RWPE2 (cell line): ENCODE results near the gene TICAM1.
A peak's percentile ranks its signal among the peaks of the same experiment; 100 is the strongest.
"Not testable (repeated sequence)": the region's sequence is repeated elsewhere in the genome, so short reads cannot be mapped to it uniquely, and the experiment has no call there.

Experiments used
- ATAC-seq: fragments of 200-7000 bp; cut with Tn5 transposase; 3 replicates; pipeline ENCODE4 v1.9.1; 2021; ENCODE audit warnings: low read depth
- DNase-seq: peaks from one replicate; pipeline ENCODE4 v3.0.0-alpha.2; 2020; ENCODE audit warnings: low spot score
- H3K27ac ChIP-seq: fragments of 450-650 bp; 2 replicates; pipeline ENCODE4 v1.5.1; 2017; ENCODE audit warnings: mild to moderate bottlenecking; ENCODE audit not compliant: poor library complexity, severe bottlenecking
- H3K27me3 ChIP-seq: fragments of 250-450 bp; sonication (Bioruptor Pico); 2 replicates; pipeline ENCODE4 v1.5.1; 2021; ENCODE audit warnings: mild to moderate bottlenecking, moderate library complexity; ENCODE audit not compliant: insufficient read depth, poor library complexity, severe bottlenecking
- H3K36me3 ChIP-seq: fragments of 250-450 bp; sonication (Bioruptor Pico); 2 replicates; pipeline ENCODE4 v1.5.1; 2020; ENCODE audit warnings: low read depth, mild to moderate bottlenecking, moderate library complexity
- H3K4me1 ChIP-seq: fragments of 250-450 bp; sonication (Bioruptor Pico); 2 replicates; pipeline ENCODE4 v1.5.1; 2021; ENCODE audit warnings: mild to moderate bottlenecking, moderate library complexity; ENCODE audit not compliant: insufficient read depth, poor library complexity, severe bottlenecking
- H3K4me3 ChIP-seq: fragments of 250-450 bp; sonication (Bioruptor Pico); 2 replicates; pipeline ENCODE4 v1.5.1; 2021; ENCODE audit warnings: mild to moderate bottlenecking, moderate library complexity; ENCODE audit not compliant: severe bottlenecking
- H3K9me3 ChIP-seq: fragments of 250-450 bp; sonication (Bioruptor Pico); 2 replicates; pipeline ENCODE4 v1.5.1; 2021; ENCODE audit warnings: mild to moderate bottlenecking, moderate library complexity; ENCODE audit not compliant: severe bottlenecking
- CTCF ChIP-seq: fragments of 450-650 bp; IDR thresholded peaks from one replicate; pipeline ENCODE4 v1.5.1; 2017; ENCODE audit warnings: mild to moderate bottlenecking, moderate library complexity; ENCODE audit not compliant: poor library complexity, severe bottlenecking

Gene TICAM1

GRCh38 chr19:4830768-4831265, 695 bp downstream of the TICAM1 start:
- Histone ChIP-seq H3K4me1 (no peaks in the 10 kb centered on the region), H3K27ac (peak overlapping the region; percentile 71), H3K27me3 (no peaks in the 10 kb centered on the region), H3K4me3 (peak overlapping the region; percentile 80), H3K9me3 (no peaks in the 10 kb centered on the region), H3K36me3 (peaks cover 9% of the 10 kb centered on the region)
- ATAC-seq = peak; percentile 45; the same call in 1 of the 3 replicates
- TF ChIP-seq CTCF = no peak
- DNase-seq = no peak

- no peak for DNase-seq
- ATAC-seq = no peak
- peak overlapping the region; percentile 71 for H3K27ac ChIP-seq
- H3K4me1 ChIP-seq = no peaks in the 10 kb centered on the region
- no peaks in the 10 kb centered on the region for H3K9me3 ChIP-seq
- peak overlapping the region; percentile 80 for H3K4me3 ChIP-seq
- no peak for TF ChIP-seq CTCF
- H3K27me3 ChIP-seq = no peaks in the 10 kb centered on the region
- peaks cover 13% of the 10 kb centered on the region for H3K36me3 ChIP-seq
Measured at GRCh38 chr19:4830332-4830731, 1.2 kb downstream of the TICAM1 start.

- Histone ChIP-seq H3K4me3 (no peak overlapping the region), H3K9me3 (no peaks in the 10 kb centered on the region), H3K27me3 (no peaks in the 10 kb centered on the region), H3K36me3 (peaks cover 13% of the 10 kb centered on the region), H3K27ac (peak overlapping the region; percentile 0), H3K4me1 (no peaks in the 10 kb centered on the region)
- TF ChIP-seq CTCF = no peak
- DNase-seq = no peak
- no peak for ATAC-seq
Measured at GRCh38 chr19:4829001-4829712, 2.4 kb downstream of the TICAM1 start.

GRCh38 chr19:4823577-4823976, 7.9 kb downstream of the TICAM1 start:
- no peaks in the 10 kb centered on the region for H3K9me3 ChIP-seq
- no peak for DNase-seq
- no peak for TF ChIP-seq CTCF
- no peak overlapping the region for H3K4me3 ChIP-seq
- H3K27ac ChIP-seq = no peak overlapping the region
- H3K4me1 ChIP-seq = no peaks in the 10 kb centered on the region
- no peaks in the 10 kb centered on the region for H3K27me3 ChIP-seq
- no peak for ATAC-seq
- H3K36me3 ChIP-seq = peaks cover 10% of the 10 kb centered on the region

- peaks cover 10% of the 10 kb centered on the region for H3K36me3 ChIP-seq
- H3K27ac ChIP-seq, H3K4me1 ChIP-seq, H3K9me3 ChIP-seq, DNase-seq, H3K4me3 ChIP-seq, ATAC-seq, H3K27me3 ChIP-seq: not testable (repeated sequence)
Measured at GRCh38 chr19:4822354-4822753, 9.2 kb downstream of the TICAM1 start.
